ENCODE measurements around the gene EGFLAM.

DNA sequence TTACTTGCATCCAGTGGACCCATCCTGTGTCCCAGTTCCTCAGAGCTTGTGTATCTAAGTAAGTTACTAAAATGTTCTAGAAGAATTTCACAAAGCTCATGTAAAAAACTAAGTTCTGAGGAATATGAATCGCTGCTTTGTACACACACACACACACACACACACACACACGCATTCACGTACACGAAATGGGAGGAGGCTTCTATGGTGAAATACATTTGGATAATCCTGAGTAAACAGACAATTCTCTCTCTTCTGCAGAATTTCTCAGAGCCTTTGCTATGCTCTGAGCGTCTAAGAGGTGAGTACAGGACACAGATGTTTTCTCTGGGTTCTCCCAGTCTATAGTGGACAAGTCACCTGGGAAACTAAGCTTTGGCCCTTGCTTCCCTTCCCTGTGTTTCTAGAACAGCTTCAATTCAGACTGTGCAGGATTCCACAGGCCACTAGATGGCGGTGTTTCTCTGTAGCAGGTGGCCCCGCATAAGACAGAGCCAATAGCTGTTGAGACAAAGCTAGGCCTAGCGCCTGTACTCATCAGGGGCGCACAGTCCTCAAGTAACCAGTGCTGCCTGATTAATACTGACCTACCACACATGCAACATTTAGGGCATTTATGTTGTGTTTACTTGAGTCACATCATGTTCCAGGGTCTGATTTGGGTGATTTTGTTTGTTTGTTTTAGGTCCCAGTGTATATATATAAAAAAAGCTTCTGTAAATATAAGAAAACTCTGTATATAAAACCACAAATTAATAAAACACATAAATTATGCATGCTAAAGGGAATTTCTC, 183.3 kb downstream of the EGFLAM start:
- TF ChIP-seq SIN3A (IDR thresholded peaks at IDR 0.05; ENCODE audit: low read depth, low read length) (no peak), RFX5 (IDR thresholded peaks at IDR 0.05; ENCODE audit: low read depth, low read length) (no peak; the same call in 1 of the 2 replicates), MTA2 (IDR thresholded peaks at IDR 0.05; ENCODE audit: low read depth) (no peak), HDAC6 (IDR thresholded peaks at IDR 0.05; ENCODE audit: unreplicated experiment) (no peak), GABPA (IDR thresholded peaks at IDR 0.05; ENCODE audit: low read depth) (no peak), CREB1 (IDR thresholded peaks at IDR 0.05; ENCODE audit: low read depth) (no peak), BHLHE40 (IDR thresholded peaks at IDR 0.05; ENCODE audit: borderline replicate concordance in 1 of 2, low read depth in 2 of 2, low read length in 1 of 2) (no peak), ESRRA (IDR thresholded peaks at IDR 0.05; ENCODE audit: low read length) (no peak), POLR2A (IDR thresholded peaks at IDR 0.05; ENCODE audit: low read depth, low read length) (no peak), USF1 (IDR thresholded peaks at IDR 0.05; ENCODE audit: borderline replicate concordance, extremely low read length, insufficient read depth, low read depth, low read length) (no peak)
- TF ChIP-seq, protein P1, sequence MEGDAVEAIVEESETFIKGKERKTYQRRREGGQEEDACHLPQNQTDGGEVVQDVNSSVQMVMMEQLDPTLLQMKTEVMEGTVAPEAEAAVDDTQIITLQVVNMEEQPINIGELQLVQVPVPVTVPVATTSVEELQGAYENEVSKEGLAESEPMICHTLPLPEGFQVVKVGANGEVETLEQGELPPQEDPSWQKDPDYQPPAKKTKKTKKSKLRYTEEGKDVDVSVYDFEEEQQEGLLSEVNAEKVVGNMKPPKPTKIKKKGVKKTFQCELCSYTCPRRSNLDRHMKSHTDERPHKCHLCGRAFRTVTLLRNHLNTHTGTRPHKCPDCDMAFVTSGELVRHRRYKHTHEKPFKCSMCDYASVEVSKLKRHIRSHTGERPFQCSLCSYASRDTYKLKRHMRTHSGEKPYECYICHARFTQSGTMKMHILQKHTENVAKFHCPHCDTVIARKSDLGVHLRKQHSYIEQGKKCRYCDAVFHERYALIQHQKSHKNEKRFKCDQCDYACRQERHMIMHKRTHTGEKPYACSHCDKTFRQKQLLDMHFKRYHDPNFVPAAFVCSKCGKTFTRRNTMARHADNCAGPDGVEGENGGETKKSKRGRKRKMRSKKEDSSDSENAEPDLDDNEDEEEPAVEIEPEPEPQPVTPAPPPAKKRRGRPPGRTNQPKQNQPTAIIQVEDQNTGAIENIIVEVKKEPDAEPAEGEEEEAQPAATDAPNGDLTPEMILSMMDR (IDR thresholded peaks at IDR 0.05 in 2 of 3, conservative IDR thresholded peaks at IDR 0.05 in 1 of 3; ENCODE audit: control insufficient read depth in 2 of 3, extremely low read depth in 1 of 3, insufficient read depth in 1 of 3, low read depth in 3 of 3, low read length in 3 of 3), result peak; percentile 90 to 96 (median 92); a peak in 5 of 6 replicates
- TF ChIP-seq, protein P2, sequence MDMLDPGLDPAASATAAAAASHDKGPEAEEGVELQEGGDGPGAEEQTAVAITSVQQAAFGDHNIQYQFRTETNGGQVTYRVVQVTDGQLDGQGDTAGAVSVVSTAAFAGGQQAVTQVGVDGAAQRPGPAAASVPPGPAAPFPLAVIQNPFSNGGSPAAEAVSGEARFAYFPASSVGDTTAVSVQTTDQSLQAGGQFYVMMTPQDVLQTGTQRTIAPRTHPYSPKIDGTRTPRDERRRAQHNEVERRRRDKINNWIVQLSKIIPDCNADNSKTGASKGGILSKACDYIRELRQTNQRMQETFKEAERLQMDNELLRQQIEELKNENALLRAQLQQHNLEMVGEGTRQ (IDR thresholded peaks at IDR 0.05; ENCODE audit: borderline replicate concordance, low read depth, low read length), result no peak

Data from GM12878 (cell line).